HK-2 (cell line): ENCODE results near the gene PDE8A.
"Not testable (repeated sequence)": the region's sequence is repeated elsewhere in the genome, so short reads cannot be mapped to it uniquely, and the experiment has no call there.

ENCODE experiments used
- DNase-seq: peaks from one replicate; pipeline ENCODE4 v3.0.0-alpha.2; 2018; ENCODE audit not compliant: unreplicated experiment

Gene PDE8A

DNA sequence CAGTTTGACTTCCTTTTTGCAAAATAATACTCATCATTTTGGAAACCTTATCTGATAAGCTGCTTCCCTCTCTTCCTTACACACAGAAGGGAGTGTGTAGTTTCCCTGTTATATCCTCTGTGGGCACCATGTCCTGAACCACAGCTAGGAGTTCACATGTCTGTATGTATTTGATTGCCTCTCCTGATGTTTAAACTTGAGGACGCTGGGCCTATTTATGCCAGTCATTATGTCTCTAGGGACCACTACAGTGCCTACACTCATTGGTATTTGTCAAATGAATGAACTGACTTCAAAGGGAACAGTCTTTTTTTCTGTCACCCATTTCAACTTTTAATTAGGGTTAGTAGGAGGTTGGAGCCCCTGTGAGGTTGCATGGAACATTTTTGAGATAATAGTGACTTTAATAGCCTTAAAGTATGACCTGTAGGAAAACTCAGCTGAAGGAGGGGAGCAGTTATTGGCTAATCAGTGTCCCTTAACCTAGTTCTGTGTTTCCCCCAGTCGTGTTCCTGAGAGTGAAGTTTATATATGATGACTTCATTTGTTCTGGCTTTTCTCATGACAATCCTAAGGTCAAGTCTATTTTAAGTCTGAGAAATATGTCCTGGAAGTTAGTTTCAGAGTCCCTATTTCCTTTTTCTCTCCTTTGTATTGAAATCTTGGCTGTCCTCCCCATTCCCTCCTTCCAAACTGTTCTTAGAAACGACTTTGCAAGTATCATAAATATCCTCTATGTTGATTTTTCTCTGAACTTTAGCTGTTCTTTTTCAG, 28.9 kb downstream of the PDE8A start:
- no peak for DNase-seq

DNA sequence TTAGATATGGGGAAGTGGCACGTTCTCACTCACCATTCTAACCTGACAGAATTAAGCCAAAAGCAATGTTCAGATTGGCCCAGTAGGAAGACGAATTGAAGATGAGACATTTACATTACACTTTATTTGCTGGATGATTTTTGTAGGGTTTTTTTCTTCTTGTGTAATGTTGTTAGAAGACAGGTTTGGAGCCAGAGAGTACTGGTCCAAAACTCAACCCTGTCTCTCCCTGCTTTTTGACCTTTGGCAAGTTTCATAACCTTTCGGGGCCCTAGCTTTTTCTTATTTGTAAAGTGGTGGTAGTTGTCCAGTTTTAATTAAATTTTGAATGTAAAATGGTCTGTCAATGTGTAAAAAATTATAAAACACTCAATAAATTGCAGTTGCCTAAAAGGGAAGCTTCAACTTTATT, 29.5 kb downstream of the PDE8A start:
- DNase-seq, result no peak

GRCh38 chr15:85011724-85012123, 30.1 kb downstream of the PDE8A start:
- not testable (repeated sequence) for DNase-seq

GRCh38 chr15:85013785-85014184, 32.1 kb downstream of the PDE8A start:
- no peak for DNase-seq

GRCh38 chr15:85014932-85015331, 33.3 kb downstream of the PDE8A start:
- DNase-seq, result no peak

DNA sequence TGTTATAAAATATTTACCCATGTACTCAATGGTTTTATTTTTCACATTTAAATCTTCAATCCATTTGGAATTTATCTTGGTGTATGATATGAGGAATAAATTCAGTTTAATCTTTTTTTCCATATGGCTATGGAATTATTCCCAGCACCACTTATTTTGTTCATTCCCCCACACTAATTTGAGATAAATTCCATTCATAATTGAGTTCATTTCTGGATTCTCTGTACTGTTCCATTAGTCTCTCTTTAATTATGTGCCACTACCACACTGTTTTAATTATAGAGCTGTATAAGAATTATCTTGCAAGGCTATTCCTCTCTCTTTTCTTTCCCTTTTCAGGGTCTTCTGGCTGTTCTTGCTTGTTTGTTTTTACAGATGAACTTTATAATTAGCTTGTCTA, 34.6 kb downstream of the PDE8A start:
- no peak for DNase-seq

DNA sequence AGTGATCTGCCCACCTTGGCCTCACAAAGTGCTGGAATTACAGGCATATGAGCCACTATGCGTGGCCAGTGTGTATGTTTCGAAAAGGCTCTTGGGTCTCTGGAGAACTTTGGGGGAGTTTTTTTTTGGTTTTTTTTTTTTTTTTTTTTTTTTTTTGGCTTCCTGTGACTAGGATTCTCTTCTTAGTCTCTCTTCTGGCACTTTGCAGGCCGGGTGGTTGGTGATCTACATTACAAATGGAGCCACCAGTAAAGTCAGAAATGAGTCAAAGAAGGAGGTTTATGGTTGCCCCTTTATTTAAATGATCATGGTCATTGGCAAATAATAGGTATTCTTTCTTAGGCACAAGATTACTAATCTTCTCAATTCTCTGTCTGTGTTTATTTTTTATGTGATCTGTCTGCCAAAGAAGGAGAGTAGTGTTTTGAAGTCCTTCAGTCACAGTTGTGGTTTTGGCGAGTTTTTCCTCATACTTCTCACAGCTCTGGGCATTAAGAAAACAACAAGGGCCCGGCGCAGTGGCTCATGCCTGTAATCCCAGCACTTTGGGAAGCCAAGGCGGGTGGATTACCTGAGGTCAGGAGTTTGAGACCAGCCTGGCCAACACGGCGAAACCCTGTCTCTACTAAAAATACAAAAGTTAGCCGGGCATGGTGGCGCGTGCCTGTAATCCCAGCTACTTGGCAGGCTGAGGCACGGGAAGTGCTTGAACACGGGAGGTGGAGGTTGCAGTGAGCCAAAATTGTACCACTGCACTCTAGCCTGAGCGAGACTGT, 38.3 kb downstream of the PDE8A start:
- DNase-seq, result no peak

- DNase-seq, result no peak
Measured at GRCh38 chr15:85021409-85021808, 39.8 kb downstream of the PDE8A start.

GRCh38 chr15:85022860-85023403, 41.3 kb downstream of the PDE8A start:
- no peak for DNase-seq

GRCh38 chr15:85024003-85024402, 42.3 kb downstream of the PDE8A start:
- no peak for DNase-seq

- DNase-seq, result peak; percentile 19
Measured at GRCh38 chr15:85024509-85025336, 43.1 kb downstream of the PDE8A start.

DNA sequence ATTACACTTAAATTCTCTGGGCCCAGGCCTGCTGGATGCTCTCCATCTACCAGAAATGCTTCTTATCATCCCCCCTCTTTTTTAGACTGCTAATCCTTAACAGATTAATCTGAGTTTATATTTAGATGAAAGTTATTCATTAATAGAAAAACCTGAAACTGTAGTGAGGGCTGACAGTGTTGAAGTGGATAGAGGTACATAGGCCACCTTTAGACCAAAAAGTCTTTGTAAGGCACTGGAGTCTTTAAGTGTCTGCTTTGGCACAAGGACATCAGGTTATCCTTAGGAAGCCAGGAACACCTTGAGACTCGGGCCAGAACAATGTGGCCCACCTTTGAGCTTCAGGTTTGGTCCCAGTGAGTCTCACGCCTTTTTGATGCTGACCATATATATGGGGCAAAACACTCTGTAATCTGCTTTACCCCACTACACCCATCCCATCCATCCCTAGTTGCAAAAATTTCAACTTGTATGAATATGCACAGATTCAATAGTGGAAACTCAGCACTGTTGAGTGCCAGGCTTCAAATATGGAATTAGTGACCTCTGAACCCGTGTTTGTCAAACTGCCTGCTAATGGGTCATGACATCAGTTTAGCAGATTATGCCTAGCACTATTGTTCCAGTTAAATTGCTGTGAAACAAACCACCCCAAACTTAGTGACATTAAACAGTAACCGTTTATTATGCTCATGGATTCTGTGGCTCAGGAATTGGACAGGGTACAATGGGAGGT, 44.0 kb downstream of the PDE8A start:
- DNase-seq, result no peak

- no peak for DNase-seq
Measured at GRCh38 chr15:85026304-85027032, 44.8 kb downstream of the PDE8A start.

DNA sequence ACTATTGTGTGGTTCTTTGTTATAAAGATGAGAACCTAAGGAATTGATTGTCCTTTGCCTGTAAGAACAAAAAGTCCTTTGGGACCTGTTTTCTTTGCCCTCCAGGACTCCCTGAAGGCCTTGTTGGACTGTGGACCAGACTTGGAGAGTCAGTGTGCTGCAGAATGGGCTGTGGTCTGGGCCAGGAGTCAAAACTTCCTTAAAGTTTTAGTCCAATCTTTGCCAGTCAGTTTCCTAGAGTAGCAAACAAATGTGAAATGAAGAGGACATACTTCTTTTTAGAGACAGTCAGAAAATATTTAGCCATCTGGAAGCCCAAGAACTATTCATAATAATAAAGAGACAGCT, 45.4 kb downstream of the PDE8A start:
- DNase-seq, result no peak

DNA sequence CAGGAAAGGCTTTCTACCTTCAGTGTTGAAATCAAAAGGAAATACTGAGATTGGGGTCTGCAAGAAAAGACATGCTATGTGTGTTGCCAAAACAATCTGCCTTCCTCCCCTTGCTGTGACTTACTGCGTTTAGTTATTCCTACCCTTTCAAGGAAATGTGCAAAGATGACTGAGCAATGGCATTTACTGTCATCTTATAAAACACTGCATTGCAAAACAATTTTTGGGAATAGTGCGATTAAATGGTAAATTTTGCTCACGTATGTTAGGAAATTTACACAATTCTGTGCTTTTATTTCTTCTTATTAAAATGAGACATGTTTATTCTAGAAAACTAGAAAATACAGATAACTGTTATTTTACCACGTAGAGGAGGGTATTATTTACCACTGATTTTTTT, 45.8 kb downstream of the PDE8A start:
- DNase-seq, result no peak

DNA sequence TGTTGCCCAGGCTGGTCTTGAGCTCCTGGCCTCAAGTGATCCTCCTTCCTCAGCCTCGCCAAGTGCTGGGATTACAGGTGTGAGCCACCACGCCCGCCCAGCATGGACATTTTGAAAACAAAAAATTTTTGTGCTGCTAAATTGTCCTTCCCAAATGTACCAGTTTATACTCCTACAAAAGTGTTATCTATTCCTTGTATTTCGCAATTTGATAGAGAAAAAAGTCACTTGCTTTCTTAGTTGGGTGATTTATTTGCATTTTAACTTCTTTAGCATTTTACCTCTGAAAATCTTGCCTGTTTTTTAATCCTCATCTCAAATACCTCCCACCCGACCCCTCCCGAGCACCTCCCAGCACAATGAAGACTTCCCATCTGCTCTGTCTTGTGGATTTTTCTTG, 46.8 kb downstream of the PDE8A start:
- no peak for DNase-seq

- no peak for DNase-seq
Measured at GRCh38 chr15:85029221-85029620, 47.6 kb downstream of the PDE8A start.

GRCh38 chr15:85030301-85030929, 48.8 kb downstream of the PDE8A start:
- peak; percentile 24 for DNase-seq

DNA sequence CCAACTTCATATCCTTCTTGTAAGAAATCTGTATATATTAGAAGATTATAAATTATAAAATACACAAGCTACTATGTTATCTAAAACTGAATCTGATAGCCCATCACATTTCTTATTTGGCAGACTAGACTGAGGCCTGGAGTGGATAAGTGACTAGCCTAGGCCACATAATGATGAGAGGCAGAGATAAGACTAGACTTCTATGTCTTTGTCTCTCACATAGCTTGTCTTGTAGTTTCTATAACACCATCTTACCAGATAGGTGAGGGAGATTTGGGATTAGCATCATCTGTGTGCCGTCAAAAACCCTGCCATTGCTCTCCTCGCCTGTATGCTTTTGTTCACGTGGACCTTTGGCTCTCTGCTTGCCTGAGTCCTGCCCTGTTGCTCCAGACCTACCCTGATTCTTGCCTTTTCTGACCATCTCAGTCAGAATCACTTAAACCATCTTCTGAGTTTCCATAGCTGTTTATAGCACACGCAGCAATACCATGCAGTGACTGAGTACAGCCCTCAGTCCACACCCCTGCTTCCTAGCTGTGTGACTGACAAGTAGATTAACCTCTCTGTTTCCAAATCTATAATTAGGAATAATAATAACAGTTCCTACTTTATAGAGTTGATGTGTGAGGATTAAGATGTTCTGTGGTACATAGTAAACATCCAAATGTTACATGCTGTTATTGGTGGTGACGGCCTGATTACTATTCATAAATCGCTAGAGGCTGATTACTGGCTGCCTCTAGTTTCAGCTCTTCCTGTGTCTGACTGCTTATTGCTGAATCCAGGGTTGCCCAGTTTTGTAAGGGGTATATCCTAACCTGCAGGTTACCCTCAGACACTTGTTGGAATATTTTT, 49.7 kb downstream of the PDE8A start:
- DNase-seq, result no peak
